Naive B cell (primary cell): Measurements from ENCODE around the gene MAP4K5. TPM values are rescaled to one million over a fixed set of nuclear protein-coding genes. Genes with fewer than 3 reads are reported as not detected.
"Not testable (repeated sequence)": the region's sequence is repeated elsewhere in the genome, so short reads cannot be mapped to it uniquely, and the experiment has no call there.

Source experiments
- ATAC-seq, 2 donors: fragments of 150-1000 bp; cut with Tn5 transposase; 2 replicates each; pipeline ENCODE4 v1.10.0; 2021; ENCODE audit warnings: low read depth in 2 of 2, mild to moderate bottlenecking in 2 of 2, moderate library complexity in 2 of 2
- DNase-seq: peaks from one replicate; pipeline ENCODE4 v3.0.0; 2022
- H3K27ac Mint-ChIP-seq, 6 donors: one replicate each; pipeline ENCODE4 v1.8.0; 2020 to 2022; ENCODE audit warnings: mild to moderate bottlenecking in 6 of 6, mixed read lengths in 6 of 6, moderate library complexity in 5 of 6, inconsistent platforms in 2 of 6
- H3K27me3 Mint-ChIP-seq, 3 donors: one replicate each; pipeline ENCODE4 v1.8.0; 2021 to 2022; ENCODE audit warnings: mixed read lengths in 3 of 3, mild to moderate bottlenecking in 1 of 3
- H3K36me3 Mint-ChIP-seq, 2 donors: one replicate each; pipeline ENCODE4 v1.8.0; 2020 to 2022; ENCODE audit warnings: mixed read lengths in 2 of 2, inconsistent platforms in 1 of 2, mild to moderate bottlenecking in 1 of 2
- H3K4me1 Mint-ChIP-seq, 3 donors: one replicate each; pipeline ENCODE4 v1.8.0; 2020 to 2022; ENCODE audit warnings: mixed read lengths in 3 of 3, inconsistent platforms in 1 of 3, mild to moderate bottlenecking in 1 of 3, moderate library complexity in 1 of 3
- H3K4me3 Mint-ChIP-seq, 8 donors: one replicate each; pipeline ENCODE4 v1.8.0; 2020 to 2022; ENCODE audit warnings: mild to moderate bottlenecking in 8 of 8, mixed read lengths in 8 of 8, moderate library complexity in 8 of 8, inconsistent platforms in 2 of 8
- H3K9me3 Mint-ChIP-seq, 7 donors: one replicate each; pipeline ENCODE4 v1.8.0; 2020 to 2022; ENCODE audit warnings: mixed read lengths in 7 of 7, mild to moderate bottlenecking in 5 of 7, inconsistent platforms in 2 of 7, moderate library complexity in 1 of 7
- polyA plus RNA-seq, 6 donors: library from polyadenylated mRNA; unstranded; fragments of 300-500 nt; fragmentation: Illumina TruSeq; gene quantifications; one replicate each; pipeline ENCODE4 v1.2.3, GENCODE V29; 2021; ENCODE audit warnings: low read depth in 6 of 6

MAP4K5 gene
- polyA plus RNA-seq, 6 donors from 2014 or later = 25.8 to 45.3 (median 35.4) TPM

- DNase-seq (no peak), ATAC-seq (no peak)
- peak overlapping the region in 4 of 6 donors; percentile 10 to 94 (median 36) for H3K27ac Mint-ChIP-seq
- peak overlapping the region in 7 of 8 donors; percentile 21 to 92 (median 64) for H3K4me3 Mint-ChIP-seq
- H3K4me1 Mint-ChIP-seq = peaks cover 43 to 66% (median 60%) of the 10 kb centered on the region in 3 donors
- no peaks in the 10 kb centered on the region for H3K36me3 Mint-ChIP-seq
- H3K9me3 Mint-ChIP-seq = no peaks in the 10 kb centered on the region
- no peaks in the 10 kb centered on the region for H3K27me3 Mint-ChIP-seq
Observed at GRCh38 chr14:50529288-50530179, 2.8 kb downstream of the MAP4K5 start.

- peak overlapping the region in 1 of 6 donors; percentile 16 for H3K27ac Mint-ChIP-seq
- no peak overlapping the region for H3K4me3 Mint-ChIP-seq
- no peak for DNase-seq
Observed at GRCh38 chr14:50528000-50528399, 4.4 kb downstream of the MAP4K5 start.

DNA sequence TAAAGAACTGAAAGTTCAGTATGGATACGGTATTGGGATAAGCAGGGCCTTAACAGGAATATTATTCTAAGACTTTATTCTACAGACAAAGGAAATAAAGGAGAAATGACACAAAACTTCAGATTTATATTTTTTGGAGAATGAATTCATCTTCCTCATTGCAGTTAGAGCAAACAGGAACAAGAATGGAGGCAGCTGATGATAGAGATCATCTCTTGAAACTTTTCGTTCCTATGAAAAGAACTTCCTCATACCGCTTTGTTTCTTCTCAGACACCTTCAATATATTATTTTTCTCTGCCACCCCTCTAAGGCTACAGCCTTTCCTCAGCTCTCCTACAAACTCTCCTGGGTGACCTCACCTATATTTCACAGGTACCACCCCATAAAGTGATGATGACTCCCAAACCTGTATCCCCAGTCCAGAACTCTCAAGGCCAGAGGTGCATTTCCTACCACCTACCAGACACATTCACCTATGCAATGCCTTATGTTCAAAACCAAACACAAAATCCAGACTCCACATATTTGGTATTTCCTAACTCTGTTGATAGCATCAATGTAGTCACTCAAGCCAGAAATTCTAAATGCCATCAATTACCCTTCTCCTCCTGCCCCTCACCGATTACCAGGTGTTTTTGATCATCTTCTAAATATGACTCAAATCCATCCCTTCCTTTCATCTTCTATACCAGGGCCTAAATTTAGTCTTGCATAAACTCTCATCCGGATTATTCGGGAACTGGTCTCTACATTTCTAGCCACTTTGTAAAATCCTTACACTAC, 7.4 kb downstream of the MAP4K5 start:
- peaks cover 47 to 74% (median 68%) of the 10 kb centered on the region in 3 donors for H3K4me1 Mint-ChIP-seq
- H3K27me3 Mint-ChIP-seq = no peaks in the 10 kb centered on the region
- no peaks in the 10 kb centered on the region for H3K36me3 Mint-ChIP-seq
- H3K27ac Mint-ChIP-seq = peak overlapping the region; percentile 52 to 97 (median 91)
- H3K9me3 Mint-ChIP-seq = no peaks in the 10 kb centered on the region
- peak; percentile 67 to 79 for ATAC-seq
- DNase-seq = no peak
- H3K4me3 Mint-ChIP-seq = peak overlapping the region in 7 of 8 donors; percentile 9 to 71 (median 52)

More at GRCh38 chr14:50528000-50528399, 4.4 kb downstream of the MAP4K5 start:
- Mint-ChIP-seq H3K9me3 (no peaks in the 10 kb centered on the region), H3K36me3 (no peaks in the 10 kb centered on the region), H3K4me1 (peaks cover 52 to 73% (median 70%) of the 10 kb centered on the region in 3 donors), H3K27me3 (no peaks in the 10 kb centered on the region)
- no peak for ATAC-seq

DNA sequence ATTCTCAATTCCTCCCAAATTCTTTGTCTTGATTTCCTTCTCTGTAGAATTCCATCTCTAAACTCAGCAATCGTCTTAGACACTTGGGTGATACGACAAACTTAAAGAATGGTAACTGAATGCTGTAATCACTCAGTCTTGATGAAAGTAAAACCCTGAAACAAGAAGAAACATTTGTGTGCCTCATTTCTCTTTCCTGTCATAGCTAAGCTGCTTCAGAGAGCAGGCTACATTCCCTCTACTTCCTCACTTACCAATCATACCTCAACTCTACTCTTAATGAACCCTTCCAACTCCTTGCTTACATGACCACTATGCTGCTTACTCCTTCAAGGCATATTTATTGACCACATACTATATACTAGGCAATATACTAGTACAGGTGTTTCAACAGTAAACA, 8.3 kb downstream of the MAP4K5 start:
- peak; percentile 59 to 63 for ATAC-seq

GRCh38 chr14:50523271-50524041, 8.9 kb downstream of the MAP4K5 start:
- Mint-ChIP-seq H3K27me3 (no peaks in the 10 kb centered on the region), H3K36me3 (no peaks in the 10 kb centered on the region), H3K9me3 (no peaks in the 10 kb centered on the region), H3K4me1 (peaks cover 42 to 68% (median 59%) of the 10 kb centered on the region in 3 donors), H3K27ac (peak overlapping the region in 5 of 6 donors; percentile 52 to 97 (median 91)), H3K4me3 (peak overlapping the region in 3 of 8 donors; percentile 29 to 64 (median 43))
- no peak for ATAC-seq
- no peak for DNase-seq

More for the DNA sequence above, 8.3 kb downstream of the MAP4K5 start:
- Mint-ChIP-seq H3K9me3 (no peaks in the 10 kb centered on the region), H3K27ac (peak overlapping the region; percentile 52 to 97 (median 88)), H3K36me3 (no peaks in the 10 kb centered on the region), H3K4me3 (peak overlapping the region in 5 of 8 donors; percentile 9 to 64 (median 43)), H3K4me1 (peaks cover 40 to 68% (median 59%) of the 10 kb centered on the region in 3 donors), H3K27me3 (no peaks in the 10 kb centered on the region)
- DNase-seq = no peak

DNA sequence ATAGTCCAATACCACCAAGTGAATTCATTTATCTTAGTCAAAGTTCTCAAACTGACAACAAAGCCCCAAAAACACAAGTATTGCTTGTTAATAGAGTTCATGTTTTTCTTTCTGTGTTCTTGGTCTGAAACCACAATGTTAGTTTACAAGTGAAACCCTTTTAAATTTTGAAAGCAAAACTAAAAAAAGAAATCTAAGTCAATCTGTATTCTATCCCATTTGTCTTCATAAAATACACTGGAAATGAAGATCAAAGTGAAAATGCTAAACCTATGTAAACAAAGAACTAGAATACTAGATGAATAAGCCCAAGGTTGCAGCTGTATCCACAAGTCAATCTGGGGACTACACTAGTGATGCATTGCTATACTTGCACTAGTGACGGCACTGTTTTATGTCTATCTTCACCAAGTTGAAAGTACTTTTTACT, 10.4 kb downstream of the MAP4K5 start:
- Mint-ChIP-seq H3K4me3 (peak overlapping the region in 2 of 8 donors; percentile 24 to 25), H3K27ac (peak overlapping the region in 4 of 6 donors; percentile 39 to 94 (median 64)), H3K36me3 (no peaks in the 10 kb centered on the region), H3K4me1 (peaks cover 41 to 64% (median 56%) of the 10 kb centered on the region in 3 donors), H3K9me3 (no peaks in the 10 kb centered on the region), H3K27me3 (no peaks in the 10 kb centered on the region)
- ATAC-seq (peak in 1 of 2 donors; percentile 24), DNase-seq (no peak)

GRCh38 chr14:50520947-50521815, 11.2 kb downstream of the MAP4K5 start:
- Mint-ChIP-seq H3K27ac (peak overlapping the region in 3 of 6 donors; percentile 31 to 94 (median 56)), H3K9me3 (no peaks in the 10 kb centered on the region), H3K36me3 (no peaks in the 10 kb centered on the region), H3K4me3 (peak overlapping the region in 1 of 8 donors; percentile 24), H3K4me1 (peaks cover 40 to 59% (median 51%) of the 10 kb centered on the region in 3 donors), H3K27me3 (no peaks in the 10 kb centered on the region)
- ATAC-seq = no peak
- no peak for DNase-seq

- Mint-ChIP-seq H3K4me3 (no peak overlapping the region), H3K9me3 (peaks cover 0 to 3% (median 0%) of the 10 kb centered on the region in 7 donors), H3K36me3 (peaks cover 0 to under 1% of the 10 kb centered on the region in 2 donors), H3K27me3 (no peaks in the 10 kb centered on the region), H3K4me1 (peaks cover 10 to 27% (median 21%) of the 10 kb centered on the region in 3 donors), H3K27ac (no peak overlapping the region)
- ATAC-seq = no peak
- no peak for DNase-seq
Observed at GRCh38 chr14:50516091-50516490, 16.3 kb downstream of the MAP4K5 start.

DNA sequence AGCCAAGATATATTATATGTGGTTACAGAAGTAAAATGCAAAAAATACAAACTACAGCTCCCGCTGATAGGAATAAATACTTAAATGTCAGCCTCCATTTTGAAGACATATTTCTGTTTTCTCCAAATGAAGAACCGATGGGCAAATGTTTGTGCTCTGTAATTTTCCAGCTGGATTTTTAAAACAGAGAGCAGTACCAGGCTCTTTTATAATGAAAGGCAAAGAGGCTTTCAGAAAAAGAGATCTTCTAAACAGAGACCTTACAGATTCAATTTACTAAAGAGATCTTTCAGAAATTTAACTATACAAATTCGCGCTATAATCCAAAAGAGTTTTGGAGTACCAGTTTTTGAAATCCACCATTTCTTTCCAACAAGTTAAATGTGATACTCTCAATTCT, 19.9 kb downstream of the MAP4K5 start:
- Mint-ChIP-seq H3K4me3 (no peak overlapping the region), H3K36me3 (peaks cover 4 to 6% of the 10 kb centered on the region in 2 donors), H3K4me1 (peaks cover 10 to 29% (median 10%) of the 10 kb centered on the region in 3 donors), H3K27ac (no peak overlapping the region), H3K9me3 (peaks cover 0 to 3% (median 0%) of the 10 kb centered on the region in 7 donors), H3K27me3 (no peaks in the 10 kb centered on the region)
- DNase-seq = no peak
- ATAC-seq = no peak

- Mint-ChIP-seq H3K4me1 (peaks cover 12 to 40% (median 14%) of the 10 kb centered on the region in 3 donors), H3K9me3 (peaks cover 0 to 3% (median 0%) of the 10 kb centered on the region in 7 donors), H3K27ac (peak overlapping the region in 1 of 6 donors; percentile 37), H3K27me3 (no peaks in the 10 kb centered on the region), H3K36me3 (peaks cover 4 to 6% of the 10 kb centered on the region in 2 donors), H3K4me3 (no peak overlapping the region)
- DNase-seq (no peak), ATAC-seq (no peak)
Observed at GRCh38 chr14:50510157-50510556, 22.2 kb downstream of the MAP4K5 start.

DNA sequence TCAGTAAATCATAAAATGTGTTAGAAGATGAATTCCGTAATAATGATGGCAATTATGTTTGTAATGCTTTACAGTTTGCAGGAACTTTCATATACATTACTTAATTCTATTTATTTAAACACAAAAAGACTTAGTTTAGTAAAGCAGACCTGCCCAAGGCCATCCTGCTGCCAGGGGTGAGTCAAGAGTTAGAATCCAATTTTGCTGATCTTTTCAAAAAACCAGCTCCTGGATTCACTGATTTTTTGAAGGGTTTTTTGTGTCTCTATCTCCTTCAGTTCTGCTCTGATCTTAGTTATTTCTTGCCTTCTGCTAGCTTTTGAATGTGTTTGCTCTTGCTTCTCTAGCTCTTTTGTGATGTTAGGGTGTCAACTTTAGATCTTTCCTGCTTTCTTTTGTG, 25.3 kb downstream of the MAP4K5 start:
- not testable (repeated sequence) for H3K4me3 Mint-ChIP-seq, H3K9me3 Mint-ChIP-seq, DNase-seq, H3K27me3 Mint-ChIP-seq, ATAC-seq
- peak overlapping the region in 2 of 6 donors; percentile 28 to 67 for H3K27ac Mint-ChIP-seq
- H3K4me1 Mint-ChIP-seq = peaks cover 1 to 33% (median 10%) of the 10 kb centered on the region in 3 donors
- peaks cover 13 to 17% of the 10 kb centered on the region in 2 donors for H3K36me3 Mint-ChIP-seq

GRCh38 chr14:50501642-50502041, 30.7 kb downstream of the MAP4K5 start:
- Mint-ChIP-seq H3K4me3 (no peak overlapping the region), H3K36me3 (peaks cover 13 to 18% of the 10 kb centered on the region in 2 donors), H3K27ac (peak overlapping the region in 1 of 6 donors; percentile 63), H3K27me3 (no peaks in the 10 kb centered on the region), H3K4me1 (peaks cover 1 to 17% (median 6%) of the 10 kb centered on the region in 3 donors), H3K9me3 (no peaks in the 10 kb centered on the region)
- DNase-seq = no peak
- ATAC-seq = no peak
